GM12891 (cell line): ENCODE measurements around the gene ARHGEF28.

ENCODE experiments used
- DNase-seq: peaks from one replicate; pipeline ENCODE4 v3.0.0; 2011; ENCODE audit warnings: low spot score; ENCODE audit not compliant: insufficient read length
- FAIRE-seq: peaks from 2 replicates; lab custom pipeline; 2011; peaks lifted over from hg19 to GRCh38; lab: Jason Lieb, UNC
- PAX5 ChIP-seq: IDR thresholded peaks from 2 replicates; pipeline ENCODE4 v1.6.1; 2011; ENCODE audit warnings: low read length, moderate library complexity, mild to moderate bottlenecking; ENCODE audit not compliant: insufficient read depth, severe bottlenecking
- POLR2A ChIP-seq: IDR thresholded peaks from 2 replicates; pipeline ENCODE4 v1.6.1; 2011; ENCODE audit warnings: low read depth, low read length, control low read depth
- POLR2AphosphoS5 ChIP-seq: IDR thresholded peaks from 2 replicates; pipeline ENCODE4 v1.6.1; 2011; ENCODE audit warnings: low read depth, low read length, control low read depth
- POU2F2 ChIP-seq: IDR thresholded peaks from 2 replicates; pipeline ENCODE4 v1.6.1; 2011; ENCODE audit warnings: low read depth, mild to moderate bottlenecking, control low read depth, low read length, moderate library complexity
- SPI1 ChIP-seq: IDR thresholded peaks from 2 replicates; pipeline ENCODE4 v1.6.1; 2011; ENCODE audit warnings: low read depth, low read length, control low read depth
- TAF1 ChIP-seq: IDR thresholded peaks from 2 replicates; pipeline ENCODE4 v1.6.1; 2011; ENCODE audit warnings: low read depth, low read length, control low read depth

ARHGEF28 gene

DNA sequence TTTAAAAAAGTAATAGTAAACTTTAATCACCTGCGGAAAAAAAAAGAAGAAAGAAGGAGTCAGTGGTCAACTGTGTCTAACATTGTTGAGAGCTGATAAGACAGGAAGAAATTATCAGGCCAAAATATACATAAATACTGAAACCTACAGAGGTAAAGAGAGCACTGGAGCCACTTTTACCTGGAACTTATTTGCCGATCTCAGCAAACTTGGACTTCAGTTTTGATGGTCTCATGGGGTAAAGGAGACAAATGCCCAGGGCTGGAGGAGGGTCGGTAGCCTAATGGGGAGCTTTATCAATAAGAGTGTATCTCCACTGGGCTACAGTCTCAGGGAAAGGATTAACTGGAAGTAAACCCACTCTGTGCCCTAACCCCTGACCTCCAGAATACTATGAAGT lies 26.6 kb upstream of the ARHGEF28 start:
- TF ChIP-seq POLR2A (no peak), TAF1 (no peak), SPI1 (no peak), PAX5 (no peak), POLR2AphosphoS5 (no peak)
- no peak for FAIRE-seq

DNA sequence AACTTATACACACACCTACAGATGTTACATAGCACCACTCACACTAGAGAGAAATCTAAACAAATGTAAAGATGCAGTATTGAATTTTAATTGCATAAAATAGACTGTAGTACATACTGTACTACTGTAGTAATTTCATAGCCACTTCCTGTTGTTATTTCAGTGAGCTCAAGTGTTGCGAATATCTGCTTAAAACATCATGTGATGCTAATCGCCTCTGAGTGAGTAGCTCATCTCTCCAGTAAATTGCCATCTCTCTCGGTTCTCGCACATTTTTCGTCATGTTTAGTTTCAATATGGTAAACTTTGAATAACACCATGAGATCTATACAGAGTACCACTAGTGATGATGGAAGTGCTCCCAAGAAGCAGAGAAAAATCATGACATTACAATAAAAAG lies 22.0 kb upstream of the ARHGEF28 start:
- TF ChIP-seq PAX5 (no peak), TAF1 (no peak), SPI1 (no peak)
- FAIRE-seq: no peak
- DNase-seq: no peak

More for the DNA sequence above, 26.6 kb upstream of the ARHGEF28 start:
- DNase-seq: no peak

DNA sequence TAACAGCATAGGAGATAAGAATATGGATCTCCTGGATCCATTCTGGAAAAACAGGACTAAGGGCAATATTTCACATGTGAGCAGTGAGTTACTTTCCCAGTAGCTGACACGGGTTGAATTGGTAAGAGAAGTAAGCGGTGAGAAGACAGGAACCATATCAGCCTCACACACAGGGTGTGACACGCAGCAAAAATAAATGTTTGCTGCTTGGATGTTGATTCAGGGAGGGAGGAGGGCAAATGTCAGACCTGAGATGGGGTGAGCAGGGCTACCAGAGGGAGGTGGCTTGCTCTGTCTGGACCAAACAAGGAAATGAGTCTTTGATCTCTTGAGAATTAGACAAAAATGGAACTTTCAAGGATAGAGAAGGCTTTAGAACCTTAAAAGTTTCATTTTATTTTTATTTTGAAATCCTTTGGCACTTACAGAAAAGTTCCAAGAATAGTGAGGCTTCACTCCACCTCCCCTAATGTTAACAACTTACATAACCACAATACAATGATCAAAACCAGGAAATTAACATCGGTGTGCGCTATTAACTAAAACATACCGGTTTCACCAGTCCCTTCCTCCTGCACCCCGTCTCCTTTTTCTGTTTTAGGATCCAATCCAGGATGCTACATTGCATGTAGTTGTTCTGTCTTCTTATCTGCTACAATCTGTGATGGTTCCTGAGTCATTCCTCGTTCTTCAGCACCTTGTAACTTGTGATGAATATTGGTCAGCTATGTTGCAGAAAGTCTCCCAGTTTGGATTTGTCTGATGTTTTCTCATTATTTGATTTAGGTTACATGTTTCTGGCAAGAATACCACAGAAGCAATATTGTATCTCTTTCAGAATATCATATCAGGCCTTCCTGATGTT lies 20.5 kb upstream of the ARHGEF28 start:
- TF ChIP-seq POLR2AphosphoS5 (no peak), SPI1 (no peak), POU2F2 (no peak), TAF1 (no peak), PAX5 (no peak), POLR2A (no peak)
- DNase-seq (no peak), FAIRE-seq (no peak)

DNA sequence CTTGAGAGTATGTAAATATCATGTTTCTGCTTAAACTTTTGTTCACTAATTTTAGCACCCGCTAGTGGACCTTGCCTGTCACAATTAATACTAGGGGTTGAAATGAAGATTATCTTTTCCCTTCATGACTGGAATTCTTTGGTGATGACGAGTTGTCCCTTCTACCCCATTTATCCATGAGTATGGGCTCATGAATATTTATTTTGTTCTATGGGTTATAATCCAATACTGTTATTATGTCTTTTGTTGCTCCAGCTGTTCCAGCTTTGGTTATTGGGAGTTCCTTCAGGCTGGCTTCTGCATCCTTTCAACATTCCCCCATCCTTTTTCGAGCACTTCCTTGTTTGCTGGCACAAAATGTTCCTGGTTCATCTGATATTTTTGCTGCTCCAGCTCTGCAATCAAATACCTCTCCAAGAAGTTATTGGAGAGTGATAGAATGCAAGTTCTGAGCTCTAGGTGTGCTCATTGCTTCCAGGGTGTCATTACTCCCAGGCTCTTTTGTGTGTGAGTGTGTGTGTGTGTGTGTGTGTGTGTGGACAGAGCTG lies 19.7 kb upstream of the ARHGEF28 start:
- DNase-seq: no peak
- TF ChIP-seq POU2F2 (no peak), POLR2AphosphoS5 (no peak), TAF1 (no peak), POLR2A (no peak), PAX5 (no peak), SPI1 (no peak)
- no peak for FAIRE-seq

DNA sequence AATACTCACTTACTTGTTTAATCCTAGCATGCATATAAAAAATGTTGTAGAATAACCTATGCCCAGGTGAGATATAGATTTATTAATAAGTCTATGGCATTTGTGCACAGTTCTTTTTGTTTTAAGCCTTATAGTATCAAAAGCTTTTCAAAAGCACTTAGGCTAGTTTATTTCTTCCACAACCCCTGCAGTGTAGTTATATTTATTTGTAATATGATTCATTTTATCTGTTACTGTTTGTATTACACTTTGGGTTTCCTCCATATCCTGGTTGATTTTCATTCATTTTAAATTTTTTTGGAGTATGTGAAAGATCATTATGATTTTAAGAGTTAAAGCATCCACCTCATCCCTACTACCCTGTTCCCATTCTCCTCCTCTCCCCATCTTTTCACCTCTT lies 18.8 kb upstream of the ARHGEF28 start:
- DNase-seq: no peak
- TF ChIP-seq POLR2AphosphoS5 (no peak), TAF1 (no peak), SPI1 (no peak), POU2F2 (no peak), PAX5 (no peak), POLR2A (no peak)
- FAIRE-seq: no peak

DNA sequence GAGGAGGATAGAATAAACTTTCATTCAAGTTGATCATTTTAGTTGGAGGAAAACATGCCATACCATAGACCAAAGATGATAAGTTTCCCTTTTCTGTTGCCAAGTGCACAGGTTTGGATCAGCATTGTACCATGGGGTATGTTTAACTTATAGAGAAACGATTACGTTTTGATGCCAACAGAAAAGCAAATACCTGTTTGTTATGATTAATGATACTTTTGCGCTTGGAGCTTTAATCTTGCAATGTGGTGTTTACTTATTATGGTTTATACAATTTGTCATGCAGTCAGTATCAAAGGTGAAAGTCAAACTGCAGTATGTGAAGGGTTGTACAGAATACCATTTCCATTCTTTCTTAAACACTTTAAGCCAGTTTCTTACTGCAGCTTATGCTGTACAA lies 13.2 kb upstream of the ARHGEF28 start:
- DNase-seq (no peak), FAIRE-seq (no peak)
- TF ChIP-seq POLR2AphosphoS5 (no peak), TAF1 (no peak), SPI1 (no peak), POLR2A (no peak), POU2F2 (no peak), PAX5 (no peak)

DNA sequence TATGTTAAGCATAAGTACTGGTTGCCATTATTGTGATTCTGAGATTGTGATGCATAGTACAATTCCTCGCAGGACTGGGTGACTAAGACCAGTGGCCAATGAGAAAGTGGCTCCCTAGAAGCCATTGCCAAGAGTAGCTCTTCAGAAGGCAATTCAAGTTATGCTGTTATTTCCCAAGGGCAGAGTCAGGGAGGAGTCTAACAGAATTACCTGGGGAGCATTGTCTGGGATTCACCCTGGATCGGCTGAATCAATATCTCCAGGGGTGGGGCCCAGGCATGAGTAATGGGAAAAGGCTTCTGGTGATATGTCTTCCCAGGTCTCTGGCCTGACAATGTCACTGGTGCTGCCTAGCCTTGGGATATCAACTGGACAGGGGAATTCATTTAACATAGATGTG lies 10.9 kb upstream of the ARHGEF28 start:
- DNase-seq: no peak
- TF ChIP-seq SPI1 (no peak), POU2F2 (no peak), TAF1 (no peak), POLR2AphosphoS5 (no peak), POLR2A (no peak), PAX5 (no peak)
- FAIRE-seq: no peak

DNA sequence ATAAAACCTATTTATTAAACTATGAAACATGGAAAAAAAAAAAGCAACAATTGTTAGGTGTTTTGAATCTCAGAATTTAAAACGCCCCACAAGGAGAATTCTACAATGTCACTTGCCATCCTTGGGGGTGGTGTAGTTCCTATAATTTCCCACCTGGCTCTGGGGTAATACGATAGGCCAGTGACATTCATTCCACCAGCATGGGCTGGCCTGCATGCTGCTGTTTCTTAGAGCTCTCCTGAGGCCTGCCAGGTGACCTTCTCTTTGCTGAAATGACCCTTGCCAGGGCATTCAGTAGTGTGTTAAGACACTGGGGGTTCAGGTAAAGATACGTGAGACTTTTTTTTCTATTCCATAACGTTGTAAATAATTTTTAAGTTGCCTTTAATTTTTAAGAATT lies 10.0 kb upstream of the ARHGEF28 start:
- no peak for FAIRE-seq
- no peak for DNase-seq
- TF ChIP-seq POLR2A: no peak
- TF ChIP-seq POLR2AphosphoS5: no peak
- TF ChIP-seq POU2F2: no peak
- no peak for TF ChIP-seq TAF1
- no peak for TF ChIP-seq SPI1
- no peak for TF ChIP-seq PAX5

DNA sequence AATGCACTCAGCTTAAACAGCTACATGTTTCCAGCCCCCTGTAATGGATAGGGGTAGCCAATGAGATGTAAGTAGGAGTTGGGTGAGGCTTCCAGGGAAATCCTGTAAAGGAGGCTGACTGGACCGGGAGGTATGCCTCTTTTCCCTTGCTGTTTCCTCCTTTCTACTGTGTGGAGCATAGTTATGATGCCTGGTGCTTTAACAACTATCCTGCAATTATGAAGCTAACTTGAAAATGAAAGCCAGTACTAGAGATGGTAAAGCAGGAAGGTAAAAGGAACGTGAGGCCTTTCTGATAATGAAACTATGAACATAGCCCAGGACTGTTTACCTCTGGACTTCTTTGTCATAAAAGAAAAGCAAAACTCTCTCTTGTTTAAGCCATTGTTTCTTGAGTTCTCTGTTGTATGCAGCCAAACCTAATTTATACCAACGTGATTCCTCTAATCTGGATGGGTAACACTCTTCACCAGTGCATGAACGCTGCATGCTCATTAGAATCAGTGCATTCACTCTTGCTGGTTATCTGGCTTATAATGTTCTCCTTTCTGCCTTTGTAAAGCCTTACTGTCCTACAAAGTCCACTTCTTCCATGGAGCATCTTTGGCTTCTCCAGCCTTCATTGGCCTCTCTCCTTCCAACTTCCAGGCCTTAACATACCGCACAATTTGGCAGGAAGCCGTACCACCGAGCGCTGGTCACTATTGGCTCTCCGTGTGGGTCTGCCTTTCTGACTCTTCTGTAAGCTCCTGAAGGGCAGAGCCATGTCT lies 8.3 kb upstream of the ARHGEF28 start:
- FAIRE-seq (no peak), DNase-seq (no peak)
- TF ChIP-seq POU2F2 (no peak), POLR2A (no peak), SPI1 (no peak), TAF1 (no peak), PAX5 (no peak), POLR2AphosphoS5 (no peak)

DNA sequence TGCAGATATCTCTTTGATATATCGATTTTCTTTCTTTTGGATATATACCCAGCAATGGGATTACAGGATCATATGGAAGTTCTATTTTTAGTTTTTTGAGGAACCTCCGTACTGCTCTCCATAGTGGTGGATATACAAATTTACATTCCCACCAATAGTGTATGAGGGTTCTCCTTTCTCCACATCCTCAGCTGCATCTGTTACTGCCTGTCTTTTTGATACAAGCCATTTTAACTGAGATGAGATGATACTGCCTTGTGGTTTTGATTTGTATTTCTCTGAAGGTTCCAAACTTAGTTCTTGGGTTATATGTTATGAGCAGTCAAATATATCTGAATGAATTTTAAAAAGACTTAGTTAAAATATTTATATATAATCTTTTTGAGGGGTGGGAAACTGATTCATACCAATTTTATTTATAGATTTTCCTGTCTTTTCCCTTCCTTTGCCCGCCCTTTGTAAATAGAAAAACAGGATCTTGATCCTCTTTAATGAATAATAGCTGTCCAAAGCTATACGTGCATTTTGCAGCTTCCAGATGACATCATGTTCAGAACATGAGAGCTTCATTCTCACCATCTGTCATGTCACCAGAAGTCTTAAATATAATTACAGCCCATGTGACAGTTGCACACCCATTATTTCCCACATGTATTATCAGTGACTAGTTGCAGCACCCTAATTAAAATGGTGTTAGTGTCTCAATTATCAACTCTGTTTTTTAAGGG lies 6.2 kb upstream of the ARHGEF28 start:
- FAIRE-seq (no peak), DNase-seq (no peak)
- TF ChIP-seq SPI1: no peak
- no peak for TF ChIP-seq PAX5

DNA sequence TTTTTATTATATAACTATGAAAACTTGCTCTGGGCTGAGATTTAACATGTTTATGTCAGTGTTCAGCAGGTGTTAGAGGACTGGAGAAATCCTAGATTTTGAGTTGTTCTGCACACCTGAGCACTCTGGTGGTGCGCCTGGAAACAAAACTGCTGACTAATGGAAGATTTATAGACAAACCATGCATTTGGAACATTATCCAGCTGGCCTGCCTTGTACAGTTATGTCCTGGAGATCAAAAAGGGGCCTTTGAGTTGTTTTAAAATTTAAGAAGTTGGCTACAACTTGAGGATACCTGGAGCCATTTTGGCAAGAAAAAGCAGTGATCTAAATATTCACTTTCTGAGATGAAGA lies 5.7 kb upstream of the ARHGEF28 start:
- no peak for FAIRE-seq
- no peak for DNase-seq
- TF ChIP-seq POLR2AphosphoS5 (no peak), PAX5 (no peak), TAF1 (no peak), SPI1 (no peak), POU2F2 (no peak), POLR2A (no peak)
